ENCODE measurements around the gene ALDH5A1. TPM values are rescaled to one million over a fixed set of nuclear protein-coding genes. Genes with fewer than 3 reads are reported as not detected.

Gene ALDH5A1
- total RNA-seq, 1 donor from 2014 or later, result 14.2 TPM

DNA sequence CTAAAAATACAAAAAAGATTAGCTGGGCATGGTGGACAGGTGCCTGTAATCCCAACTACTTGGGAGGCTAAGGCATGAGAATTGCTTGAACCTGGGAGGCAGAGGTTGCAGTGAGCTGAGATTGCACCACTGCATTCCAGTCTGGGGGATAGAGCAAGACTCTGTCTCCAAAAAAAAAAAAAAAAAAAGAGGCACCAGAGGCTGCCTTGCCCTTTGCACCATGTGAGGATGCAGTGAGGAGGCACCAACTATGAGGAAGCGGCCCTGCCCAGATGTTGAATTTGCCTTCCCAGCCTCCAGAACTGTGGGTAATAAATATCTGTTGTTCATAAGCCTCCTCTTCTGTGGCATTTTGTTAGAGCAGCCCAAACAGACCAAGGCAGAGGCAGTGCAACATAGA lies 54.4 kb downstream of the ALDH5A1 start:
- Histone ChIP-seq H3K4me1 (no peaks in the 10 kb centered on the region), H3K27me3 (no peaks in the 10 kb centered on the region), H3K9me3 (no peaks in the 10 kb centered on the region), H3K36me3 (no peaks in the 10 kb centered on the region), H3K27ac (no peak overlapping the region), H3K4me3 (no peak overlapping the region)
- TF ChIP-seq POLR2AphosphoS5 (IDR thresholded peaks at IDR 0.05; ENCODE audit: insufficient read depth in 1 of 2, low read depth in 1 of 2) (no peak), POLR2A (IDR thresholded peaks at IDR 0.05) (no peak)
- TF ChIP-seq, protein P1, sequence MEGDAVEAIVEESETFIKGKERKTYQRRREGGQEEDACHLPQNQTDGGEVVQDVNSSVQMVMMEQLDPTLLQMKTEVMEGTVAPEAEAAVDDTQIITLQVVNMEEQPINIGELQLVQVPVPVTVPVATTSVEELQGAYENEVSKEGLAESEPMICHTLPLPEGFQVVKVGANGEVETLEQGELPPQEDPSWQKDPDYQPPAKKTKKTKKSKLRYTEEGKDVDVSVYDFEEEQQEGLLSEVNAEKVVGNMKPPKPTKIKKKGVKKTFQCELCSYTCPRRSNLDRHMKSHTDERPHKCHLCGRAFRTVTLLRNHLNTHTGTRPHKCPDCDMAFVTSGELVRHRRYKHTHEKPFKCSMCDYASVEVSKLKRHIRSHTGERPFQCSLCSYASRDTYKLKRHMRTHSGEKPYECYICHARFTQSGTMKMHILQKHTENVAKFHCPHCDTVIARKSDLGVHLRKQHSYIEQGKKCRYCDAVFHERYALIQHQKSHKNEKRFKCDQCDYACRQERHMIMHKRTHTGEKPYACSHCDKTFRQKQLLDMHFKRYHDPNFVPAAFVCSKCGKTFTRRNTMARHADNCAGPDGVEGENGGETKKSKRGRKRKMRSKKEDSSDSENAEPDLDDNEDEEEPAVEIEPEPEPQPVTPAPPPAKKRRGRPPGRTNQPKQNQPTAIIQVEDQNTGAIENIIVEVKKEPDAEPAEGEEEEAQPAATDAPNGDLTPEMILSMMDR (IDR thresholded peaks at IDR 0.05), result no peak
- intact Hi-C loops (cut with DNase I), result no loop called here
- no peak for DNase-seq (ENCODE audit: extremely low spot score in 2 of 2)

DNA sequence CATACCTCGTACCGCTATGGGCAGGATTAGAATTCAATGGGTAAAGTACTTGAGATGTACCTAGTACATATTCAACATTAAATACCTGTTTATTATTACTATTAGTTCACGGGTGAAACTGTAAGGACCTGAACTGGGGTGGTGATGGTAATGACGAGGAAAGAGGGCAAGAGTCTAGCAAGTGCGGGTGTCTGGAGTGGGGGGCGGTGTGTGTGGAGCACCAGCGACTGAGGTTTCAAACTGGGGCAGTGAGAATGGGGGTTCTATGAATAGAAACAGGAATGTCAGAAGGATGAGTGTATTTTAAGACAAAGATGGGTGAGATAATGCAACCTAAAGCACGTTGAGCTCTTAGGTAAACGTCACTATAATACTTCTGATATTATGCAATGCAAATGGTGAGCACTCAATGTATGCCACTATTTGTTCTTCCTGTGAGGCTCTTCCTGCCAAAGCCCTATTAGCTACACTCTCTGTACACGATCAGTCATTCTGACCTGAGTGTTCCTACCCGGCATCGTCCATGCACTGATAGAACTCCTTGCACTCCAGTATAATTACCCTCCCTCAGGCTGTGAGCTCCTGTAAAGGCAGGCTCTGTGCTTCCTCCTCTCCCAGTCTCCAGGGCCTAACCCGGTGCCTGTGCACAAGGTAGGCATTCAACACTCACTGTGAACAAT lies 55.0 kb downstream of the ALDH5A1 start:
- no peak overlapping the region for H3K27ac ChIP-seq
- H3K27me3 ChIP-seq, result no peaks in the 10 kb centered on the region
- intact Hi-C loops (cut with DNase I), result no loop called here
- no peak overlapping the region for H3K4me3 ChIP-seq
- no peaks in the 10 kb centered on the region for H3K9me3 ChIP-seq
- TF ChIP-seq POLR2A (IDR thresholded peaks at IDR 0.05) (no peak), POLR2AphosphoS5 (IDR thresholded peaks at IDR 0.05; ENCODE audit: insufficient read depth in 1 of 2, low read depth in 1 of 2) (no peak)
- TF ChIP-seq, protein P1 (IDR thresholded peaks at IDR 0.05), result no peak
- H3K36me3 ChIP-seq, result no peaks in the 10 kb centered on the region
- no peak for DNase-seq (ENCODE audit: extremely low spot score in 2 of 2)
- H3K4me1 ChIP-seq, result no peaks in the 10 kb centered on the region

DNA sequence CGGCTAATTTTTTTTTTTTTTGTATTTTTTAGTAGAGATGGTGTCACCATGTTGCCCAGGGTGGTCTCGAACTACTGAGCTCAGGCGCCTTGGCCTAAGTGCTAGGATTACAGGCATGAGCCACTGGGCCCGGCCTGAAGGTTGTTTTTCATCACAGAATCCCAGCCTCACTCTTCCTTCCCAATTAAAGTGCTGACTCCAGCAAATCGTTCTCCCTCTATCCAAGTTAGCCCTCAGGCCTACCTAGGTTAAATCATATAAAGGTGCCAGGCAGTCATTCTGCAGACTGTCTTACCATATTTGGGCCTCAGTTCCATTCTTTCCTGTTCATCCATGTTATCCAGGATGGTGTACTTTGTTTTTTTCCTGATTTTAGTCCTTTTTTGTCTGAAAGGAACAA lies 56.4 kb downstream of the ALDH5A1 start:
- Histone ChIP-seq H3K4me3 (no peak overlapping the region), H3K36me3 (no peaks in the 10 kb centered on the region), H3K4me1 (no peaks in the 10 kb centered on the region), H3K27ac (no peak overlapping the region), H3K9me3 (no peaks in the 10 kb centered on the region), H3K27me3 (no peaks in the 10 kb centered on the region)
- no peak for DNase-seq (ENCODE audit: extremely low spot score in 2 of 2)
- intact Hi-C loops (cut with DNase I), result no loop called here
- TF ChIP-seq POLR2AphosphoS5 (IDR thresholded peaks at IDR 0.05; ENCODE audit: insufficient read depth in 1 of 2, low read depth in 1 of 2) (no peak), POLR2A (IDR thresholded peaks at IDR 0.05) (no peak)
- TF ChIP-seq, protein P1 (IDR thresholded peaks at IDR 0.05), result no peak

DNA sequence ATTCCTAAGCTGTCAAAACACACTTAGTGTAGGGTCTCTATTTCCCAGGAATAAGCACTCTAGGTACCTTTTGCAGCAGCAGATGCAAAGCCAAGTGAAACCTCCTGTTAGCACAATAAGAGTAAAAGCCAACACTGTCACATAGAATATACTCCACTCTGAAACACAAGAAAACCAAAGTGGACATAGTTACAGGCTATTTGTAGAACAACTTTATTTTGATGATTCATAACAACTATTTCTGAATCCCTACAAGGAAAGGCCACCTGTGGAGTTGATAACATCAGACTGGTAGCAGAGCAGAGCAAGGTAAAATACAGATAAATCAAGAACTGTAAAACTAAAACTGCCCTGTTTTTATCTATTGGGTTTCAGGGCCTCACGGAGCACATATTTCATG lies 59.7 kb downstream of the ALDH5A1 start:
- no peaks in the 10 kb centered on the region for H3K4me1 ChIP-seq
- DNase-seq (ENCODE audit: extremely low spot score in 2 of 2), result no peak
- no peak overlapping the region for H3K4me3 ChIP-seq
- no peak for TF ChIP-seq POLR2AphosphoS5 (IDR thresholded peaks at IDR 0.05; ENCODE audit: insufficient read depth in 1 of 2, low read depth in 1 of 2)
- no peak for TF ChIP-seq POLR2A (IDR thresholded peaks at IDR 0.05)
- TF ChIP-seq, protein P1 (IDR thresholded peaks at IDR 0.05), result no peak
- no peak overlapping the region for H3K27ac ChIP-seq
- intact Hi-C loops (cut with DNase I), result no loop called here
- H3K9me3 ChIP-seq, result no peaks in the 10 kb centered on the region
- H3K27me3 ChIP-seq, result no peaks in the 10 kb centered on the region
- no peaks in the 10 kb centered on the region for H3K36me3 ChIP-seq

DNA sequence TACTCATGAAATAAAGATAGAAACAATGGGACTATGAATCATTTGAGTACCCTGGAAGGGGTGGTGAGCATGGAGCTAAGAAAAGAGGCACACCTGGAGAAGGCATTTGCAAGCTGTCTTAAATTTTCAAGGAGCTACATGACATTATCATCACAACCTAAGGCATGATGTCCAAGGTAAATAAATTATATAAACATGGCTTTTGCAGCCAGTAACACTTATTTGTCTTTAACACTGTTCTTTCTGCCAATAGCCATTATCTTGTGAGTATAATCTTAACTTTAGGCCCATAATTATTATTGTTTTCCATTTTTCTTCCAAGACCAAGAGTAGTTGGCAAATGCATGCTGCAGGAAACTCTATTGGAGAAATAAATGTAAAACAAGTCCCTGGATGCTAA lies 63.7 kb downstream of the ALDH5A1 start:
- DNase-seq (ENCODE audit: extremely low spot score in 2 of 2), result no peak
- Histone ChIP-seq H3K36me3 (no peaks in the 10 kb centered on the region), H3K27ac (no peak overlapping the region), H3K27me3 (no peaks in the 10 kb centered on the region), H3K9me3 (no peaks in the 10 kb centered on the region), H3K4me1 (no peaks in the 10 kb centered on the region), H3K4me3 (no peak overlapping the region)
- TF ChIP-seq, protein P1 (IDR thresholded peaks at IDR 0.05), result no peak
- no peak for TF ChIP-seq POLR2AphosphoS5 (IDR thresholded peaks at IDR 0.05; ENCODE audit: insufficient read depth in 1 of 2, low read depth in 1 of 2)
- intact Hi-C loops (cut with DNase I), result no loop called here
